WTC11 (cell line): ENCODE measurements around the gene MYOF. TPM values are rescaled to one million over a fixed set of nuclear protein-coding genes. Genes with fewer than 3 reads are reported as not detected.
"Not testable (repeated sequence)": the region's sequence is repeated elsewhere in the genome, so short reads cannot be mapped to it uniquely, and the experiment has no call there.

Source experiments
- ATAC-seq: fragments of 200-7000 bp; cut with Tn5 transposase; 2 replicates; pipeline ENCODE4 v1.10.0; 2021; ENCODE audit warnings: mild to moderate bottlenecking, moderate library complexity
- CTCF ChIA-PET: fragments of 300-600 bp; sonication (Branson Sonifier 250); formaldehyde crosslinking; loops from one replicate; lab custom pipeline; 2021; ENCODE audit warnings: antibody characterized with exemption; lab: Charles Lee
- POLR2A ChIA-PET: fragments of 350-600 bp; sonication (Branson Sonifier 250); formaldehyde crosslinking; loops from one replicate; lab custom pipeline; 2021; ENCODE audit warnings: antibody characterized with exemption; lab: Charles Lee
- DNase-seq: peaks from one replicate; pipeline ENCODE4 v3.0.0; 2021; ENCODE audit warnings: low spot score
- H3K27ac Mint-ChIP-seq: 2 replicates; pipeline ENCODE4 v1.8.0; 2021; ENCODE audit warnings: mixed read lengths
- H3K27me3 Mint-ChIP-seq: 2 replicates; pipeline ENCODE4 v1.8.0; 2021; ENCODE audit warnings: low read depth, mild to moderate bottlenecking, moderate library complexity, mixed read lengths
- H3K36me3 Mint-ChIP-seq: 2 replicates; pipeline ENCODE4 v1.8.0; 2021; ENCODE audit warnings: mixed read lengths
- H3K4me1 Mint-ChIP-seq: 2 replicates; pipeline ENCODE4 v1.8.0; 2022; ENCODE audit warnings: mixed read lengths
- H3K4me3 Mint-ChIP-seq: 2 replicates; pipeline ENCODE4 v1.8.0; 2021; ENCODE audit warnings: mild to moderate bottlenecking, moderate library complexity, mixed read lengths
- H3K9me3 Mint-ChIP-seq: 2 replicates; pipeline ENCODE4 v1.8.0; 2021; ENCODE audit warnings: mixed read lengths
- AR ChIP-seq: fragments of 250-450 bp; sonication (Bioruptor Pico); IDR thresholded peaks from 2 replicates; pipeline ENCODE4 v1.9.0; 2021; ENCODE audit warnings: mild to moderate bottlenecking
- CDX4 ChIP-seq: fragments of 250-450 bp; sonication (Bioruptor Pico); IDR thresholded peaks from 2 replicates; pipeline ENCODE4 v1.9.0; 2021; ENCODE audit warnings: moderate library complexity, mild to moderate bottlenecking, inconsistent platforms, borderline replicate concordance
- E2F4 ChIP-seq: sonication (generic); formaldehyde crosslinking; IDR thresholded peaks from 2 replicates; pipeline ENCODE4 v1.8.1; 2022; ENCODE audit warnings: low read depth, mild to moderate bottlenecking, moderate library complexity, missing genetic modification reagents, borderline replicate concordance
- ESRRA ChIP-seq: sonication (generic); formaldehyde crosslinking; IDR thresholded peaks from 2 replicates; pipeline ENCODE4 v1.8.1; 2022; ENCODE audit warnings: mild to moderate bottlenecking, missing genetic modification reagents, borderline replicate concordance
- GABPB1 ChIP-seq: sonication (generic); formaldehyde crosslinking; IDR thresholded peaks from 2 replicates; pipeline ENCODE4 v1.8.1; 2023; ENCODE audit warnings: mild to moderate bottlenecking, missing genetic modification reagents
- HMGA2 ChIP-seq: fragments of 250-450 bp; sonication (Bioruptor Pico); IDR thresholded peaks from 2 replicates; pipeline ENCODE4 v1.4.0; 2021; ENCODE audit warnings: mild to moderate bottlenecking, moderate library complexity
- IRF1 ChIP-seq: sonication (generic); formaldehyde crosslinking; IDR thresholded peaks from 2 replicates; pipeline ENCODE4 v1.8.0; 2023; ENCODE audit warnings: missing genetic modification reagents
- KAT7 ChIP-seq: sonication (generic); formaldehyde crosslinking; IDR thresholded peaks from 2 replicates; pipeline ENCODE4 v1.8.1; 2023; ENCODE audit warnings: missing genetic modification reagents, mild to moderate bottlenecking, borderline replicate concordance
- MXD4 ChIP-seq: fragments of 250-450 bp; sonication (Bioruptor Pico); IDR thresholded peaks from 2 replicates; pipeline ENCODE4 v1.8.0; 2021; ENCODE audit warnings: mild to moderate bottlenecking, moderate library complexity, borderline replicate concordance
- NFE2L1 ChIP-seq: sonication (generic); formaldehyde crosslinking; IDR thresholded peaks from 2 replicates; pipeline ENCODE4 v1.8.1; 2023; ENCODE audit warnings: missing genetic modification reagents
- NFYB ChIP-seq: sonication (generic); formaldehyde crosslinking; conservative IDR thresholded peaks from 2 replicates; pipeline ENCODE4 v1.8.0; 2022; ENCODE audit warnings: low read depth, missing genetic modification reagents
- SMAD3 ChIP-seq: sonication (generic); formaldehyde crosslinking; IDR thresholded peaks from 2 replicates; pipeline ENCODE4 v1.8.0; 2022; ENCODE audit warnings: missing genetic modification reagents, mild to moderate bottlenecking, borderline replicate concordance
- ZNF138 ChIP-seq: sonication (generic); formaldehyde crosslinking; conservative IDR thresholded peaks from 2 replicates; pipeline ENCODE4 v1.8.1; 2022; ENCODE audit warnings: mild to moderate bottlenecking, moderate library complexity, missing genetic modification reagents
- ZNF263 ChIP-seq: sonication (generic); formaldehyde crosslinking; IDR thresholded peaks from 2 replicates; pipeline ENCODE4 v1.8.1; 2022; ENCODE audit warnings: low read depth, mild to moderate bottlenecking, moderate library complexity, missing genetic modification reagents
- ZNF416 ChIP-seq: fragments of 250-450 bp; sonication (Bioruptor Pico); IDR thresholded peaks from 2 replicates; pipeline ENCODE4 v1.9.0; 2021; ENCODE audit warnings: mild to moderate bottlenecking, inconsistent platforms
- ZNF512 ChIP-seq: sonication (generic); formaldehyde crosslinking; IDR thresholded peaks from 2 replicates; pipeline ENCODE4 v1.8.1; 2022; ENCODE audit warnings: missing genetic modification reagents, borderline replicate concordance
- ZNF532 ChIP-seq: fragments of 250-450 bp; sonication (Bioruptor Pico); IDR thresholded peaks from 2 replicates; pipeline ENCODE4 v1.9.0; 2021; ENCODE audit warnings: mild to moderate bottlenecking, borderline replicate concordance
- ZNF671 ChIP-seq: fragments of 250-450 bp; sonication (Bioruptor Pico); IDR thresholded peaks from 2 replicates; pipeline ENCODE4 v1.8.0; 2021; ENCODE audit warnings: mild to moderate bottlenecking
- total RNA-seq: library from RNA; stranded (reverse); gene quantifications from 3 replicates; pipeline ENCODE4 v1.2.3, GENCODE V29; 2021
- TF ChIP-seq, protein P1 (sequence below): sonication (generic); formaldehyde crosslinking; IDR thresholded peaks from 2 replicates; pipeline ENCODE4 v1.8.1; 2023; ENCODE audit warnings: mild to moderate bottlenecking, missing genetic modification reagents, moderate library complexity
- TF ChIP-seq, protein P2 (sequence below): sonication (generic); formaldehyde crosslinking; IDR thresholded peaks from 2 replicates; pipeline ENCODE4 v1.8.1; 2022; ENCODE audit warnings: mild to moderate bottlenecking, moderate library complexity, missing genetic modification reagents

MYOF gene
- total RNA-seq, 1 experiment from 2014 or later, result 1.8 TPM

GRCh38 chr10:93468461-93469213 is 13.5 kb downstream of the MYOF start:
- ChIA-PET CTCF (interaction anchor here (1.2 to 2.7 kb wide), 2 partner anchors 14 to 93 kb away, joined by 3 to 14 read pairs; partner anchors contain the start of gene MYOF), POLR2A (interaction anchor here (0.5 to 0.9 kb wide), 2 partner anchors 14 to 64 kb away, joined by 3 to 6 read pairs; partner anchors contain the start of gene MYOF)
- Mint-ChIP-seq H3K27ac (peak overlapping the region; percentile 71; the same call in 1 of the 2 replicates), H3K9me3 (peaks cover 3% of the 10 kb centered on the region; the same call in 1 of the 2 replicates), H3K27me3 (no peaks in the 10 kb centered on the region), H3K4me1 (peaks cover 14% of the 10 kb centered on the region), H3K4me3 (no peak overlapping the region), H3K36me3 (no peaks in the 10 kb centered on the region)
- no peak for TF ChIP-seq CDX4 (CRISPR knock-in tag)
- no peak for TF ChIP-seq NFE2L1 (CRISPR knock-in tag)
- TF ChIP-seq, protein P1, sequence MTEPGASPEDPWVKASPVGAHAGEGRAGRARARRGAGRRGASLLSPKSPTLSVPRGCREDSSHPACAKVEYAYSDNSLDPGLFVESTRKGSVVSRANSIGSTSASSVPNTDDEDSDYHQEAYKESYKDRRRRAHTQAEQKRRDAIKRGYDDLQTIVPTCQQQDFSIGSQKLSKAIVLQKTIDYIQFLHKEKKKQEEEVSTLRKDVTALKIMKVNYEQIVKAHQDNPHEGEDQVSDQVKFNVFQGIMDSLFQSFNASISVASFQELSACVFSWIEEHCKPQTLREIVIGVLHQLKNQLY (CRISPR knock-in tag), result no peak
- no peak for TF ChIP-seq E2F4 (CRISPR knock-in tag)
- no peak for TF ChIP-seq ZNF416 (CRISPR knock-in tag)
- TF ChIP-seq KAT7 (CRISPR knock-in tag), result no peak
- TF ChIP-seq ZNF512 (CRISPR knock-in tag), result no peak
- TF ChIP-seq, protein P2, sequence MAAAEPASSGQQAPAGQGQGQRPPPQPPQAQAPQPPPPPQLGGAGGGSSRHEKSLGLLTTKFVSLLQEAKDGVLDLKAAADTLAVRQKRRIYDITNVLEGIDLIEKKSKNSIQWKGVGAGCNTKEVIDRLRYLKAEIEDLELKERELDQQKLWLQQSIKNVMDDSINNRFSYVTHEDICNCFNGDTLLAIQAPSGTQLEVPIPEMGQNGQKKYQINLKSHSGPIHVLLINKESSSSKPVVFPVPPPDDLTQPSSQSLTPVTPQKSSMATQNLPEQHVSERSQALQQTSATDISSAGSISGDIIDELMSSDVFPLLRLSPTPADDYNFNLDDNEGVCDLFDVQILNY (CRISPR knock-in tag), result no peak
- no peak for TF ChIP-seq AR
- no peak for TF ChIP-seq ZNF532 (CRISPR knock-in tag)
- no peak for TF ChIP-seq ZNF138 (CRISPR knock-in tag)
- no peak for TF ChIP-seq MXD4 (CRISPR knock-in tag)
- TF ChIP-seq ESRRA, result no peak
- TF ChIP-seq NFYB (CRISPR knock-in tag), result no peak
- TF ChIP-seq ZNF263 (CRISPR knock-in tag), result no peak
- no peak for TF ChIP-seq HMGA2
- no peak for TF ChIP-seq IRF1 (CRISPR knock-in tag)
- no peak for TF ChIP-seq SMAD3 (CRISPR knock-in tag)
- no peak for TF ChIP-seq GABPB1
- no peak for TF ChIP-seq ZNF671 (CRISPR knock-in tag)
- ATAC-seq, result no peak
- no peak for DNase-seq

GRCh38 chr10:93467635-93468034 is 14.5 kb downstream of the MYOF start:
- H3K4me3 Mint-ChIP-seq, H3K9me3 Mint-ChIP-seq, DNase-seq, POLR2A ChIA-PET, ATAC-seq, H3K36me3 Mint-ChIP-seq, H3K27ac Mint-ChIP-seq, H3K27me3 Mint-ChIP-seq: not testable (repeated sequence)
- peaks cover 14% of the 10 kb centered on the region for H3K4me1 Mint-ChIP-seq
- CTCF ChIA-PET, result interaction anchor here (2.7 kb wide), 1 partner anchor 15 kb away, joined by 14 read pairs; the partner anchor contains the start of gene MYOF
